HG02759 (cell line): ENCODE data around the gene IGSF11.

Experiments
- ATAC-seq: cut with Tn5 transposase; IDR thresholded peaks from one replicate; pipeline ENCODE4 v1.9.1; 2021; ENCODE audit warnings: mild to moderate bottlenecking, moderate library complexity; ENCODE audit not compliant: unreplicated experiment

The IGSF11 gene

DNA sequence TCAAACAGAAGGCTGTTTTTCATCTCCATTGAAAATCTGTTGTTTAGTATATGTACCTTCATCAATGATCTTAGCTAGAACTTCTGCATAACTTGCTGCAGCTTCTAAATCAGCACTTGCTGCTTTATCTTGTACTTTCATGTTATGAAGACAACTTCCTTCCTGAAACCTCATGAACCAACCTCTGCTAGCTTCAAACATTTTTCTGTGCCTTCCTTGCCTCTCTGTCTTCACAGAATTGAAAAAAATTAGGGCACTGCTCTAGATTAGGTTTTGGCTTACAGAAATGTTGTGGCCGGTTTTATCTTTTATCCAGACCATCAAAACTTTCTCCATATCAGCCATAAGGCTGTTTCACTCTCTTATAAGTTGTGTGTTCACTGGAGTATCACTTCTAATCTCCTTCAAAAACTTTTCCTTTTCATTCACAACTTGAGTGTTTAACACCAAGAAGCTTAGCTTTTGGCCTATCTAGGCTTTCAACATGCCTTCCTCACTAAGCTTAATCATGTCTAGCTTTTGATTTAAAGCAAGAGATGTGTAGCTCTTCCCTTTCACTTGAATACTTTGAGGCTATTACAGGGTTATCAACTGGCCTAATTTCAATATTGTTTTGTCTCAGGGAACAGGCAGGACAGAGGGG, 78.6 kb downstream of the IGSF11 start:
- ATAC-seq = no peak

DNA sequence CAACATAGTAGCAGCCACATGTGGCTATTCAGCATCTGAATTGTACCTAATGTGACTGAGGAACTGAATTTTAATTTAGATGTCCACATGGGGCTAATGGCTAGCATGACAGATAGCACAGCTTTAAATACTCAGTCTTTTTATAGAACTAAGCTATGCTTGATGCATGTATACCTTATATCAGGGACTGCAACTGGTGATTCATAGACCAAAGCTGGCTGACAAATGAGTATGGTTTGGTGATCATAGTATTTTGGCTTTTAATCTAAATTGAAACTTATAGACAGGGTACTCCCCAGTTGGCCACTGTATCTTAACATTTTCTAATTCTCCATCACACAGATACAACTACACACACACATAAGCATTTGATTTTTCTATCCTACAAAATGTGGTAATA, 83.6 kb downstream of the IGSF11 start:
- no peak for ATAC-seq

DNA sequence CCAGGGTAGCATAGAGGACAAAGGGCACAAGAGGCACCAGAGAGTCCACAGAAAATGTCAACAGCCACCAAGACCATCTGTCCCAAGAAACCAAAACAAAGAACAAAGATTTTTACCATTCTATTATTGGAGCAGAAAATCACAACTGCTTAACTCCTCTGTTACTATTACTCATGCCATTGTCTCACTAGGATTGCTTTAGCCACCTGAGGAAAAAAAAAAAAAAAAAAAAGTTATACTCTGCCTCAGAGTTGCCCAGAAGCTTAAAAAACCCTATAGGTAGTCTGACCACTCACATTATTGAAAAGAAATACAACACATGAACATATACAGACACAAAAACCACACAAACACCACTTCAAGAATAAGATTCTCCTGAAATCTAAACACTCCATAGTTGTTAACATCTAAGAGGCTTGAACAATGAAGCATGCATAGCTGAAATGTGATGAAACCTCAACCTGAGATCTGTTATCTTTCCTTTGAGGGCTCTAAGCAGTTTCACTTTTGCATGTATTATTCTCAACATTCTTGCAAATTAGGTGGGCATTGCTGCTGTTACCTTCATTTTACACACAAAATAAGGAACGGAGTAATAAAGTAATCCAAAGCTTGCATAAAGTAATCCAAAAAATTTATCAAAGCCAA, 85.4 kb downstream of the IGSF11 start:
- ATAC-seq = no peak

DNA sequence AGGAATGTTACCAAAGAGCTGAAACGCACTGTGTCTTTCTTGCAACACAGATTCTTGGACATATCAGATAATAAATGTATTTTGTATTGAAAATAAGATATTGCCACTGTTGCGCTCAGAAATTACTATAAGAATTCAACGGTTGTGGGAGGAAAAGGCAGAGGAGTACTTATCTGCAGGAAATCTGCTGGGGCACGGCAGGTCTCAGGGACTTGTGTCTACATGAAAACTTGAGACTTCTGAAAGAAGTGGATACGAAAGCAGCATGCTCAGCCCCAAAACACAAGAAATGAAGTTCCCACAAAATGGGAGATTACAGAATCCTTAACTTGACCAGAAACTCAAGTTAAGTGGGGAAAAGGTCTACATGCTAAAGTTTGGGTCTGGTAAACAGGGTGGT, 86.5 kb downstream of the IGSF11 start:
- ATAC-seq = no peak

DNA sequence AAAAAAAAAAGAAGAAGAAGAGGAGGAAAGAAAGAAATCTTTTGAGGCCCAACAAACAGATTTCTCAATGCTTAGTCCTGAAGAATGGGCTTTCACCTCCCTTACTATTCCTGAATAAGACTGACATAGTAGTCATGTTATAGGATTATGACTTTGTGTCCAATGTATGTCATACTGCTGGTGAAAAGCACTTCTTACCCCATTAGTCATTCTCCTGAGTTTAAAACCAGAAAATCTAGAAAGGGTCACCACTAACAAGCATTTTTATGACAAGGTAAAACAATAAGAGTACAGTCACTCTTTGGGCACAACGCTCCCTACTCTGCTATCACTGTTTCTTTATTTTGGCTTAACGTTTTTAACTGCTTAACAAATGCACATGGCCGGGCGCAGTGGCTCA, 88.2 kb downstream of the IGSF11 start:
- no peak for ATAC-seq

DNA sequence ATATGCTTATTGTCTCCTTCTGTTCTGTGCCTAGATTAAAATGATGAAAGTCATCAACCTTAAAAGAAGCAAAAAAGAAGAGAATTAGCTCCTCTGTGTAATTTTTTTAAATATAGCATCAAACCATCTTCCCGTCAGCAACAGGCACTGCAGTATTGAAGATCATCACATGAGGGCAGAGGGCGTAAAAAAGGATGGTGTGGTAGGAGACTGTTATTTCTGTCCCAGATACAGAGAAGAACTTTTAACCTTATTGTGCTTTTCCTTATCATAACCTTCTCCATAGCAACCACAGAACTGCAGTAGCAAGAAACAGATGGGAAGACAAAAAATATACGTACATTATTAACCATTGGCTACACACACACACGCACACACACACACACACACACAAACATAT, 88.8 kb downstream of the IGSF11 start:
- no peak for ATAC-seq

DNA sequence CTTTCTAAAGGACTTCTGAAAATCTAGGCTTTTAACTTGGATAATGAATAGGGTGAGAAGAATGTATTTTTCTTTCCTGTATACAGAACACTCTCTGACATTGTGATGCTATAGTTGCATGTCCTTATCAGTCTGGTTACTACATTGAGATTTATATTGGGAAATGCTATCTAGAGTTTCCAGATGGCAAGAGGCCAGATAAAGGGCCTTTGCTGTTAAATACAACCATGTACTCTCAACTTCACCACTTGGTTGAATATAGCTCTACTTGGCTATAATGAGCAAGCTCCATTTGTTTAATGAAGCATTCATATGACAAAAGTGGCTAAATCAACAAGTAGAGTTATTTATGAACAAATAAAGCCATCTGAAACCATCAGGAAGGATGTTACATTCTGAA, 91.0 kb downstream of the IGSF11 start:
- ATAC-seq = no peak

DNA sequence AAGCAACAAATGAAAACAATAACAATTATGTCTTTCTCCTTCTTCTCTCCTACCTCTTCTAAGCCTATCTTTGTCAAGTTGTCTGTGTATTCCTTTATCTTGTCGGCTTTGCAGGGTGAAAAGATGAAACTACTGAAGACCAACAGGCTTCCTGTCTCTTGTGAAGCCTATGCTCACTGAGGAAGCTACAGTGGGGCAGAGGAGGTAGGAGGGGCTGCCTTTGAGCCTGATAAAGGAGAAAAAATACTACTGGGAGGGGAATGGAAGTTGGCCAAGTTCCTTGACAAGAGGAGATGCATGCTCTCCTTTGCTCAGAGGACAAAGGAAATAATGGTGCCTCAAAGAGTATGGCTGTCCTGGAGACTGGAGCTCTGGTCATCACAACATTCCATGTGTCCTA, 92.0 kb downstream of the IGSF11 start:
- ATAC-seq = no peak

DNA sequence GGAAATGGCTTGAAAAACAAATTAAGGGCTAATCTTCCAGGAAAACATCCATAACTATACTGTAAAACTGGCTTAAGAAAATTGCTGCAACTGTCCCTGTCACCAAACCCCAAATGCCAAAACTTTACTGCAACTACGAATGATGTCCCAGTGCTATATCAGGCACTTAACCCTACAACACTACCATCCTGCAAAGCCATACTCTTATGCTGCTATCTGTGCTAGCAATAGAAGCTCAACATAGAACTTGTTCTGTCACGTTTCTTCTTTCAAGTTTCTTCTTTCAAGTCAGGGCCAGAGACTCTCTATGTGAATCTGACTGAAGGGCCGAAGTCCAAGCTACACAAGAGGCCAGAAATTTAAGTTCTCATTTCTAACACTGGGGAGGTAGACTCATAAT, 92.5 kb downstream of the IGSF11 start:
- no peak for ATAC-seq

DNA sequence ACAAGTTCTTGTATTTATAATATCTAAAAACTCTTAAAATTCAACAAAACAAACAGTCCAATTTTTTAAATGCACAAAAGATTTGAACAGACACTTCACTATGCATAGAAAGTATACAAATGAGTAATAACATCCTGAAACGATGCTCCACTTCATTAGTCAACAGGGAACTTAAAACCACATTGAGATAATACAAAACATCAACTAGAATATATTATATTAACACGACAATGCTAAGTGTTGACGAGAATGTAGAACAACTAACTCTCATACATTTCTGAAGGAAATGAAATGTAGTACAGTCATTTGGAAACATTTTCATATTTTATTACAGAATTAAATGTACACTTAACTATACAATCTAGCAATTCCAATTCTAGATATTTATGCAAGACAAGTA, 93.4 kb downstream of the IGSF11 start:
- no peak for ATAC-seq

DNA sequence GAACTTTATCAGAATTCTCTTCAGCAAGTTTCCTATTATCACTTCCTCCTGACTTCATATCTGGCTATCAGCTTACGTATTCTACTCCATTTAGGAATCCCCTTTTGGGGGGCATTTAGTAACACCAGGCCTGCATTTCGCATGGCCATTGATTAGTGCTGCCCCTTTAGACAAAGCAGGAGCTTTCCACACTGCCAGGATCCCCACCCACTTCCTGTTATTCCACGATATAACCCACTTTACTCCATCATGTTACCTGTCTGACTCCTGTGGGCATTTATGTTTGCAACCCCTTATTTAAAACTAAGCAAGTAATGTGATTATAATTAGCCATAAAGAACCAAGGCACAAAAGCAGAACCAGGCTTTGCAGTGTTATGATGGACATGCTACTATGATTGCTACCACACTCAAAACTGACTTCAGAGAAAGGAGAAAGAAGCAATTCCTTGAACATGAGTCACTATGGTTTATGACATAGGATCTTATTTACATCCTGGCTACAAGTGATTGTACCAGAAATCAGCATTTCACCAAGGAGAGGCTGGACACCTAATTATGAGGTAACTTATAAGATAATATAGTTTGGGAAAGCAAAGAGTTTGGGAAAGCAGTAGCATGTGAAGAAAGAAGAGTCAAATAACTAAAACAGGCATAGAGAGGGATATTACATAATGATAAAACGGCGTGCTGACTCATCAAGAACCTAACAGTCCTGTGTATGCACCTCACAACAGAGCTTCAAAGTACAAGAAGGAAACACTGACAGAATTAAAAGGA, 96.3 kb downstream of the IGSF11 start:
- no peak for ATAC-seq

DNA sequence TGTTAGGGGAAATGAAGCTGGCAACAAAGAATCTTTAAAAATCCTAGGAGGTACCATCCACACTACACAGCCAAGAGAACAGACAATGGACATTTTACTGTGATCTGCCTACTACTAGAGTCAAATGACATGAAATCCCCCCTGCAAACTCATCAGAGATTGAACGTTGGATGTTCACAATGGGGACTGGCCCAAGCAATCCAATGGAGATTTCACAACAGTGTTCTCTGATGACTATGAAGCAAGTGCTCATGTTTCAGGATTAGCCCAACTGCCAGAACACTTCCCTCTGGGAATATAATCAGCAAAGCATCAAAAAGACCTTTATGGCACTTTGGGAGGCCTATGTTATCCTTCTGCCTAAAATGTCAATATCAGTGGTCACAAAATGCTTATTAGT, 97.8 kb downstream of the IGSF11 start:
- ATAC-seq = no peak

DNA sequence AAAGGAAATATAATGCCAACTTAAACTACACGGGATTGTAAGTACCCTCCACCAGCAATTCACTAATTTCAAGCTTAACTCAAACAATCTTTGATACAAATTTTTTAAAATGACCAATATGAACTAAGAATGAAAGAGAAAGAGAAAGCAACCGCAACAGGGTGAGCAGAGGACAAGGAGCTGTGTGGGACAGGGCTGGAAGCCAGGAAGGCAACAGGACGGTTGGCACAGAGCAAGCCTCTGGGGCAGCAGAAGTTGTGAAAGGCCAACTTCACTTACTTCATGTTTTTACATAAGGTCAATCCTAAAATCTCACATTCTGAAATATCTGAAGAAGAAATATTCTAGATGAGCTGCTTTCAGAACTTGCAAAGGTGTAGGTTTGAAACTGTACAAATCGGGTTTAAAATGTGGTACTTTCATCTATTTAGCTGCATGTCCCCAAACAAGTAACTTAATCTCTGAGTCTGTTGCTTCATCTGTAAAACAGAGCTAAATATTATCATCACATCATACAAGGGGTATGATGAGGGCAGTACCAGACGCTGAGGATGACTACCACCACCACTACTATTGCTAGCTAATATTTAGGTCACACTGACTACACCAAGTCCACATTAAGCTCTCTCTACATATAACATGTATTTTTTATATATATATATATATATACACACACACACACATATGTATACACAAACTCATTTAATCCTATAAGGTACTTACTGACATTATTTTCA, 101.7 kb downstream of the IGSF11 start:
- peak; percentile 64 for ATAC-seq

DNA sequence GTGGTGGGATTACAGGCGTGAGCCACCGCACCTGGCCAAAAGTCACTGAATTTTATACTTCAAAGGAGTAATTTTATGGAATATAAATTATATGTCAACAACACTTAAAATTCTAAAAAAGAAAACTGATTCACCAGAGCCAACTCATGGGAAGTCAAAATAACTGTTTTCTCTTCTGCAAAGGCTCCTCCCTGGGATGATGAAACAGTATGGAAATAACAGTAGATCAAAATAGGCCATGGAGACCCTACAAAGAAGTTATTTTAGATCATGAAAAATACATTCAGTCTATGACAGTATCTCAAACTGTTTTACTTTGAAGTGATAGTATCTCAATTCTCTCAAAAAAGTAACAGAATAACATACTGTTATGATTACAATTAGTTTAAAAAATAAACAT, 102.7 kb downstream of the IGSF11 start:
- ATAC-seq = no peak

DNA sequence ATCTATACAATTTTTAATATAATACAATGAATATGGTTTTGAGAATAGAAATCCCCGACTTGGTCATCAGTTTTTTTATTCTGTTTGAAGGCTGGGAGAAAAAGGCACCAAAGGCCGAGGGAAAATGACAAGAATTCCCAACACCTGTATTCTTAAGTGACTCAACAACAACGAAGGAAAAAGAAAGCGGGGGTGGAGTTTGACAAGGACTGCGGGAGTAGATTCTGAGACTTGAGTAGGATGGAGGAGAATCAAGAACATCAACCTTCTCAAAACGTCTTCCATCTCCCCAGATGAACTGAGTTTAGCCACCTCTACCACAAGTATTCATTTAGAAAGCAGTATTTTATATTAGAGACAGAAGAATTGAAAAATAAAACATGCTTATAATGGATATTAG, 107.2 kb downstream of the IGSF11 start:
- no peak for ATAC-seq

DNA sequence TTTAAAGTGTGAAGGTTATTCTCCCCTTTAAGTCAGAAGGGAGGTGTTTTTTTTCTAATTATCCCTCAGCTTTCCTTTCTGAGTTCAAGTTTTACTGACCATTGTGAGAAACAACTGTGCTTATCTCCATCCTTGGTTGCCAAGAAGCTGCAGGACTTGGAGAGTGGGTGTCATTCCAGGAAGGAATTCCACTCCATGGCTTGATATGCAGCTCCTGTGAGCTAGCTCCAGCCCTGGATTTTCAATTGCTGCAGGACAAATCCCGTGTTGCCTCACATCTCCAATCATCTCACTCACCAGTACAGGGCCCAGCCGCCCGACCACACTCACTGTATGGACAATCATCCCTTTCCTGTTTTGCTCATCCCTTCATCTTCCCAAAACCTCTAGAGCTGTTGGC, 122.5 kb downstream of the IGSF11 start:
- no peak for ATAC-seq

DNA sequence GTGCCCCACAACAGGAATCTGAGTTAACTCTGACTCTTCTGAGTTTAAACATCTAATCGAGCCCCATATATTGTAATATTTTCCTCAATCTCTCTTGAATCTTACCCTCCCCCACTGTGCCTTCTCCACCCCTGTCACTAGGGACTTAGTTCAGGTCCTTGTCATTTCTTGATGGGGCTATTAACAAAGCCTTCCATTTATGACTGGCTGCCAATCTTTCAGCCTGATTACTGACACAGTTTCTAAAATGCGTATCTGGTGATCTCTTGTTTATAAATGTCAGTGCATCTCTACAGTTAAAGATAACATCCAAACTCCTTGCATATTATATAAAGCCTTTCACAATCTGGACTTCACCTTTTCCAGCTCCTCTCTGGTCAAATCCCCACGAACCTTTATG, 124.3 kb downstream of the IGSF11 start:
- ATAC-seq = no peak

DNA sequence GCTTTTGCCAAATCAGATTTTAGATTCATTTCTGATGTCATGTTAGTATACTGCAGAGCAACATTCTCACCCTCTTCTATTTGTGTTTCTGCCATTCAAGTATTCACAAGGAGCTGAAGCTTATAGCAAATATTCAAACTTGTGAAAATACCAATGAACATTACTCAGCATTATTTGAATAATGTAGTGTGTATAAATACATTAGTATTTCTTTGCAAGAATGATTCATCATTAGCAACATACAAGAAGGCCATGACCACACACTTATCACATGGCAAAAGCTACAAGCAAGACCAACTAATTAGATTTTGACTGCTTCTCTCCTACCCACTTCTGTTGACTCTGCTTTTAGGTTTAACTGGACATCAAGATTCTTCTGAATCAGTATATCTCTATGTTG, 124.9 kb downstream of the IGSF11 start:
- ATAC-seq = no peak

DNA sequence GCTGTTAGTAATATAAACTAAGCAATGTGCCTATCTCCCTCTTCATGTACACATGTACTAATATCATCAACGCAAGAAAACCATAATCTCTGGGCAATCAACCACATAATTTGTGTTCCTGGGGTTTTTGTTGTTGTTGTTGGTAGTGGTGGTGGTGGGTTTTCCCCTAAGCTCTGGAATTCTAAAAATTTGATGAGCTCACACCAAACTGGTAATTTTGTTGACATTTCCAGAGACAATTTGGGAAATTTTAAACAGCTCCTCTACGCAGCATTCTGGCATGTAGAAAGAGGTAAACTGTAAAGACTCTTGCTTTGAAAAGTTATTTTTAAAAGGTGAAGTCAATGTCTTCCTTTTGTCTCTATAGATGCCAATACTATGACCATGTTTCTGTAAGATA, 126.7 kb downstream of the IGSF11 start:
- ATAC-seq = no peak

DNA sequence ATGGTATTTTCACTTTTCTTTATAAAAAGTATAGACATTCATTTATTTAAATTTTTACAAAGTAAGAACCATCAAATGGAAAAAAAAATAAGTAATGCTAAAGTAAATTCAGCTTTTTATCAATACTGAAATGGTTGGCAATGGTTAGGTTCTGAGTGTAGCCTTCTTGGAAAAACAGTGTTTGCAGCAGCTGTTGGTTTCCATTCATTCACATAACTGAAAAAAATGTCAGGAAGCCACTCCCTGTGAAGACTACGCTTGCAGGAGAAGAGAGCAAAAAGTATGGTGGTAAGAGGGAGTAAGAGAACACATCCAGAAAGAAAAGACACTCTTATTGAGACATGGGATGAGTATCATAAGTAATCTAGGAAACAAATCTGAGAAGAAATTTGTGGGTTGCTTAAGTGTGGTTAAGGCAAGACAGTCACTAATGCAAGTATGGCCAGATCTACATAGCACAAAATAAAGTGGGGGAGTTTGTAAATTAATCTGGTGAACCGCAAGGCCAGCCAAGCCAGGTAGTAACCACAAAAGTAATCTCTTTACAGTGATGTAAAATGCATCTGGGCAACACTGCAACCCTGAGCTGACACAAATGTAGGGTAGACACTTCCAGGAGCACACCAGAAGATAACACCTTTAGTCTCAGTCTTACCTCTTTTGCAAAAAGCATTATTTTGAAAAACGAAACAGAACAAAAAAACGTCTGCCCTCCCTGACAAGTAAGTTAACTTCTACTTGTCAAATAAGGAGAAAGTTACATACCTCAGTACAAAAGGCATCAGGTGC, 133.7 kb downstream of the IGSF11 start:
- no peak for ATAC-seq

DNA sequence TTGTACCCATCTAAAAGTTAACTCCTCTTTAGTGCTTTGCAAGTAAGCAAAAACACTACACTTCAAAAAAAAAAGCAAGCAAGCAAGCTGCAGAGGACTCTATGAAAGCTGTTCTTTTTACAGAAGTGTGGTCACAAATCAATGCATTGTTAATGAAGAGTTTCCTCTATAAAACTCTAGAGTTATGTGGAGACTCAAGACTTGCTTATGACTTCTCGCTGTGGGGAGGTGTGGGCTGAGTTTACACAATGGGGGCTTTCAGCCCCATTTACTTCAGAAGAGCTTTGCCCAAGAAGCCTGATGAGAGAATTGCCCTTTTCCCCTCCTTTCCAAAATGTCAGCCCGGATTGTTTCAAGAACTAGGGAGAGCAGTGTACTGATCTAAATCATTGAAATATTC, 144.4 kb downstream of the IGSF11 start:
- no peak for ATAC-seq
